Brain microvascular endothelial cell (primary cell): ENCODE data around the gene KAT2B.

Experiments used
- DNase-seq: peaks from one replicate; pipeline ENCODE4 v3.0.0-alpha.2; 2020
- H3K27ac ChIP-seq: fragments of 250-450 bp; sonication (Bioruptor Pico); 2 replicates; pipeline ENCODE4 v1.5.1; 2020; ENCODE audit warnings: mild to moderate bottlenecking, moderate library complexity
- H3K27me3 ChIP-seq: fragments of 250-450 bp; sonication (Bioruptor Pico); replicated peaks from 2 replicates; pipeline ENCODE4 v1.5.1; 2020; ENCODE audit warnings: mild to moderate bottlenecking
- H3K36me3 ChIP-seq: fragments of 250-450 bp; sonication (Bioruptor Pico); replicated peaks from 2 replicates; pipeline ENCODE4 v1.5.1; 2020; ENCODE audit warnings: mild to moderate bottlenecking
- H3K4me3 ChIP-seq: 2 replicates; pipeline ENCODE4 v1.5.1; 2011; ENCODE audit warnings: low read depth, mild to moderate bottlenecking, control low read depth, low read length, moderate library complexity
- in situ Hi-C: cut with HindIII; loops from 2 replicates; pipeline ENCODE4 v1.10.0; 2017; ENCODE audit warnings: low sequenced_read_pairs, low pct_ligation_motif_present
- TF ChIP-seq, protein P1 (sequence below): IDR thresholded peaks from 2 replicates; pipeline ENCODE4 v1.5.1; 2011; ENCODE audit warnings: low read depth, mild to moderate bottlenecking, moderate library complexity, low read length, control low read depth, inconsistent platforms; ENCODE audit errors: missing control alignments

The KAT2B gene

DNA sequence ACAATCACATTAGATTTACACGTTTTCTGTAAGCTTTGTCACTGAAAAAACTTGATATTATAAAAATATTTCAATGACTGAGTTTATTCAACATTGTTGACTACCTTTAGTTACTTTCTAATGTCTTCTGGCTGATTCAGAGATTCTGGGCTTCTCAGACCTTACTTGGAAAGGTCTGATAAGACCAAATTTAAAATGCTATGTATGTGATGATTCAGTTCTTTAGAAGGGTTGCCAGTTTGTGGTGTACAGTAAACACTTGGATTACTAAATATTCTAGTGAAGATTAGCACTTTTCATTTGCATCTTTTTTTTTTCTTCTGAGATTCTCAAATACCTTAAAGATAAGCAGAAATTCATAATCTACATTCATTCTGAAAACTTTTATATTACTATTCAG, 96.0 kb downstream of the KAT2B start:
- Histone ChIP-seq H3K4me3 (no peak overlapping the region), H3K27ac (no peak overlapping the region), H3K27me3 (no peaks in the 10 kb centered on the region), H3K36me3 (no peaks in the 10 kb centered on the region)
- TF ChIP-seq, protein P1, sequence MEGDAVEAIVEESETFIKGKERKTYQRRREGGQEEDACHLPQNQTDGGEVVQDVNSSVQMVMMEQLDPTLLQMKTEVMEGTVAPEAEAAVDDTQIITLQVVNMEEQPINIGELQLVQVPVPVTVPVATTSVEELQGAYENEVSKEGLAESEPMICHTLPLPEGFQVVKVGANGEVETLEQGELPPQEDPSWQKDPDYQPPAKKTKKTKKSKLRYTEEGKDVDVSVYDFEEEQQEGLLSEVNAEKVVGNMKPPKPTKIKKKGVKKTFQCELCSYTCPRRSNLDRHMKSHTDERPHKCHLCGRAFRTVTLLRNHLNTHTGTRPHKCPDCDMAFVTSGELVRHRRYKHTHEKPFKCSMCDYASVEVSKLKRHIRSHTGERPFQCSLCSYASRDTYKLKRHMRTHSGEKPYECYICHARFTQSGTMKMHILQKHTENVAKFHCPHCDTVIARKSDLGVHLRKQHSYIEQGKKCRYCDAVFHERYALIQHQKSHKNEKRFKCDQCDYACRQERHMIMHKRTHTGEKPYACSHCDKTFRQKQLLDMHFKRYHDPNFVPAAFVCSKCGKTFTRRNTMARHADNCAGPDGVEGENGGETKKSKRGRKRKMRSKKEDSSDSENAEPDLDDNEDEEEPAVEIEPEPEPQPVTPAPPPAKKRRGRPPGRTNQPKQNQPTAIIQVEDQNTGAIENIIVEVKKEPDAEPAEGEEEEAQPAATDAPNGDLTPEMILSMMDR: no peak
- in situ Hi-C loops: no loop called here
- DNase-seq: no peak

DNA sequence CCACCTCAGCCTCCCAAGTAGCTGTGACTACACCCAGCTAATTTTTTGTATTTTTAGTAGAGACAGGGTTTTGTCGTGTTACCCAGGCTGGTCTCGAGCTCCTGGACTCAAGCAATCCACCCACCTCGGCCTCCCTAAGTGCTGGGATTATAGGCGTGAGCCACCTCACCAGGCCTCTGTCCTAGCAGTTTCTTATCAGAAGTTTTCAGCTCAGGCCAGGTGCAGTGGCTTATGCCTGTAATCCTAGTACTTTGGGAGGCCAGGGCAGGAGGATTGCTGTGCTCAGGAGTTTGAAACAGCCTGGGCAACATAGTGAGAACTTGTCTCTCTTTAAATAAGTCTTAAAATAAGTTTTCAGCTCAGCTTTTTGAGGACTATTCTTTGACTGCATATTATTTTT, 97.4 kb downstream of the KAT2B start:
- H3K4me3 ChIP-seq: no peak overlapping the region
- H3K27ac ChIP-seq: no peak overlapping the region
- in situ Hi-C loops: no loop called here
- TF ChIP-seq, protein P1: no peak
- DNase-seq: no peak
- H3K27me3 ChIP-seq: no peaks in the 10 kb centered on the region
- no peaks in the 10 kb centered on the region for H3K36me3 ChIP-seq

GRCh38 chr3:20140881-20141280, 100.6 kb downstream of the KAT2B start:
- no peak for DNase-seq
- Histone ChIP-seq H3K4me3 (no peak overlapping the region), H3K36me3 (no peaks in the 10 kb centered on the region), H3K27me3 (no peaks in the 10 kb centered on the region), H3K27ac (no peak overlapping the region)
- in situ Hi-C loops: no loop called here
- TF ChIP-seq, protein P1: no peak

GRCh38 chr3:20141316-20141715, 101.1 kb downstream of the KAT2B start:
- Histone ChIP-seq H3K27me3 (no peaks in the 10 kb centered on the region), H3K27ac (no peak overlapping the region), H3K36me3 (no peaks in the 10 kb centered on the region), H3K4me3 (no peak overlapping the region)
- TF ChIP-seq, protein P1: no peak
- no peak for DNase-seq
- in situ Hi-C loops: no loop called here

GRCh38 chr3:20141851-20142250, 101.6 kb downstream of the KAT2B start:
- H3K36me3 ChIP-seq: no peaks in the 10 kb centered on the region
- no peak overlapping the region for H3K4me3 ChIP-seq
- no peaks in the 10 kb centered on the region for H3K27me3 ChIP-seq
- DNase-seq: no peak
- in situ Hi-C loops: no loop called here
- no peak overlapping the region for H3K27ac ChIP-seq
- TF ChIP-seq, protein P1: no peak

DNA sequence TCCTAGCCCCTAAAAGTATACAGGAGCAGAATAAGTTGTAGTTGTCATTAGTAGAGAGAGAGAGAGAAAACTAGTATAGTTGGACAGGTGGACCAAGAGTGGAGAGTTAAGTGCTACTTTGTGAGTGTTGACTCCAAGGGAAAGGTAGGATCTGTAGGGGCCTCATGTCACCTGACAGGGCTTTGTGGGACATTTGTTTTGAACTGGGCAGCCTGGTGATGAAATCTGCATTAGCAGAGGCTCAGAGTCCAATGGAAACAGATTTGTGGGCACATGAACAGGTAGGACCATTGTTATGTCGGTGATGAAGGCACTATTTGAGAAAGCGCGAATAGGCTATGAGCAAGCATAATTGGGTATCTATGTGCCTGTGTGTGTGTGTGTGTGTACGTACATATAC, 102.3 kb downstream of the KAT2B start:
- no peaks in the 10 kb centered on the region for H3K27me3 ChIP-seq
- H3K4me3 ChIP-seq: no peak overlapping the region
- TF ChIP-seq, protein P1: no peak
- no peak overlapping the region for H3K27ac ChIP-seq
- H3K36me3 ChIP-seq: no peaks in the 10 kb centered on the region
- no peak for DNase-seq
- in situ Hi-C loops: no loop called here
